Measurements from ENCODE around the gene DOCK6.

Gene DOCK6

GRCh38 chr19:11225172-11225571 lies 37.2 kb downstream of the DOCK6 start:
- no peak for DNase-seq (ENCODE audit: low read depth)

- no peak for DNase-seq (ENCODE audit: low read depth)
Observed at GRCh38 chr19:11224429-11224828, 37.9 kb downstream of the DOCK6 start.

- DNase-seq (ENCODE audit: low read depth): no peak
Observed at GRCh38 chr19:11223200-11223599, 39.1 kb downstream of the DOCK6 start.

GRCh38 chr19:11221082-11221598 lies 41.2 kb downstream of the DOCK6 start:
- DNase-seq (ENCODE audit: low read depth): no peak

GRCh38 chr19:11214387-11214786 lies 47.9 kb downstream of the DOCK6 start:
- DNase-seq (ENCODE audit: low read depth): no peak

GRCh38 chr19:11210656-11210928 lies 51.7 kb downstream of the DOCK6 start:
- no peak for DNase-seq (ENCODE audit: low read depth)

- DNase-seq (ENCODE audit: low read depth): no peak
Observed at GRCh38 chr19:11209839-11210655, 52.3 kb downstream of the DOCK6 start.

- DNase-seq (ENCODE audit: low read depth): no peak
Observed at GRCh38 chr19:11208561-11209471, 53.5 kb downstream of the DOCK6 start.

GRCh38 chr19:11205939-11206570 lies 56.3 kb downstream of the DOCK6 start:
- DNase-seq (ENCODE audit: low read depth): no peak

GRCh38 chr19:11204943-11205349 lies 57.4 kb downstream of the DOCK6 start:
- DNase-seq (ENCODE audit: low read depth): no peak

GRCh38 chr19:11204076-11204602 lies 58.2 kb downstream of the DOCK6 start:
- DNase-seq (ENCODE audit: low read depth): no peak

GRCh38 chr19:11203194-11204075 lies 58.9 kb downstream of the DOCK6 start:
- no peak for DNase-seq (ENCODE audit: low read depth)

GRCh38 chr19:11202488-11203193 lies 59.7 kb downstream of the DOCK6 start:
- no peak for DNase-seq (ENCODE audit: low read depth)

GRCh38 chr19:11201791-11202190 lies 60.5 kb downstream of the DOCK6 start:
- DNase-seq (ENCODE audit: low read depth): no peak

- no peak for DNase-seq (ENCODE audit: low read depth)
Observed at GRCh38 chr19:11200931-11201330, 61.4 kb downstream of the DOCK6 start.

- no peak for DNase-seq (ENCODE audit: low read depth)
Observed at GRCh38 chr19:11200015-11200574, 62.2 kb downstream of the DOCK6 start.

GRCh38 chr19:11199517-11199916 lies 62.8 kb downstream of the DOCK6 start:
- DNase-seq (ENCODE audit: low read depth): no peak

- DNase-seq (ENCODE audit: low read depth): no peak
Observed at GRCh38 chr19:11198769-11199424, 63.4 kb downstream of the DOCK6 start.

GRCh38 chr19:11198175-11198534 lies 64.2 kb downstream of the DOCK6 start:
- no peak for DNase-seq (ENCODE audit: low read depth)
